Neural crest cell (in vitro differentiated cells): ENCODE data around the gene DTNBP1. TPM values are rescaled to one million over a fixed set of nuclear protein-coding genes. Genes with fewer than 3 reads are reported as not detected.

ENCODE experiments used
- DNase-seq: peaks from one replicate; pipeline ENCODE4 v3.0.0; 2021; ENCODE audit warnings: low read depth, mixed read lengths, low spot score
- H3K27ac Mint-ChIP-seq: one replicate; pipeline ENCODE4 v1.8.0; 2021; ENCODE audit warnings: mild to moderate bottlenecking, mixed read lengths; ENCODE audit not compliant: unreplicated experiment
- H3K27me3 Mint-ChIP-seq: 2 replicates; pipeline ENCODE4 v1.8.0; 2021; ENCODE audit warnings: low read depth, mild to moderate bottlenecking, mixed read lengths
- H3K36me3 Mint-ChIP-seq: 2 replicates; pipeline ENCODE4 v1.8.0; 2021; ENCODE audit warnings: low read depth, mild to moderate bottlenecking, mixed read lengths
- H3K4me1 Mint-ChIP-seq: 2 replicates; pipeline ENCODE4 v1.8.0; 2021; ENCODE audit warnings: mixed read lengths
- H3K4me3 Mint-ChIP-seq: one replicate; pipeline ENCODE4 v1.8.0; 2021; ENCODE audit warnings: mild to moderate bottlenecking, mixed read lengths
- H3K9me3 Mint-ChIP-seq: 2 replicates; pipeline ENCODE4 v1.8.0; 2021; ENCODE audit warnings: mixed read lengths
- total RNA-seq: library from RNA; stranded (reverse); gene quantifications from 2 replicates; pipeline ENCODE4 v1.2.1, GENCODE V29; 2021
- TF ChIP-seq, protein P1 (sequence below): fragments of 200-600 bp; sonication (generic); conservative IDR thresholded peaks from 2 replicates; pipeline ENCODE4 v1.5.0; 2021; ENCODE audit warnings: antibody characterized with exemption, mild to moderate bottlenecking

The DTNBP1 gene
- total RNA-seq, 1 donor from 2014 or later: 13.5 TPM

DNA sequence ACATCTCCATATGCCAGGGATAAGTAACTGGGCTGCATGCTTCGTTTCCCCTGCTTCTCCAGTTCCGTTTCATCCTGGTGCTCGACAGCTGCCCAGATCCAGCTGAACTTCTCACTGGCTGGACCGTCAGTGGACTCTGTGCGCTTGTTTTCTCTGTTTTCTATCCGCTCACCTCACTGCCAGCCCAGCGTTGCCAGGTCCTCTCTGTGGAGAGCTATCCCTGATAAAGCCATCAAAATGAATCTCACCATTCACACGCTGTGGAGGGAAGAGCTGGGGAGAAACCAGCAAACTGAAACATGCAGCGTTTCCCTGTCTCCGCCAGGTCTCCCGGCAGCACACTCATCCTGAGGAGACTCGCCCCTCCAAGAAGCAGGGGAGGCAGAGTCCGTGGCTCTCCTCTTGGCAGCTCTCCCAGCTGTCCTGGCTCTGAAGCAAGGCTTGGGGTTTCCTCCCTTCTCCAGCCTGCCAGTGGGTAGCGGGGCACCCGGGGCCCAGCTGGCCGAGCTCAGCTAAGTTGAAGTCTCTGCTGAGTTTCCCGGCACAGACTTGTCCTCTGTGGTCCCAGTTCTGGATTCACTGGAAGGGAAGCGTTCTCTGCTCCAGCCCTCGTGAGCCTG lies 160.9 kb downstream of the DTNBP1 start:
- peaks cover 11% of the 10 kb centered on the region for H3K36me3 Mint-ChIP-seq
- no peak overlapping the region for H3K27ac Mint-ChIP-seq
- no peaks in the 10 kb centered on the region for H3K9me3 Mint-ChIP-seq
- H3K4me1 Mint-ChIP-seq: peaks cover 14% of the 10 kb centered on the region
- no peaks in the 10 kb centered on the region for H3K27me3 Mint-ChIP-seq
- TF ChIP-seq, protein P1, sequence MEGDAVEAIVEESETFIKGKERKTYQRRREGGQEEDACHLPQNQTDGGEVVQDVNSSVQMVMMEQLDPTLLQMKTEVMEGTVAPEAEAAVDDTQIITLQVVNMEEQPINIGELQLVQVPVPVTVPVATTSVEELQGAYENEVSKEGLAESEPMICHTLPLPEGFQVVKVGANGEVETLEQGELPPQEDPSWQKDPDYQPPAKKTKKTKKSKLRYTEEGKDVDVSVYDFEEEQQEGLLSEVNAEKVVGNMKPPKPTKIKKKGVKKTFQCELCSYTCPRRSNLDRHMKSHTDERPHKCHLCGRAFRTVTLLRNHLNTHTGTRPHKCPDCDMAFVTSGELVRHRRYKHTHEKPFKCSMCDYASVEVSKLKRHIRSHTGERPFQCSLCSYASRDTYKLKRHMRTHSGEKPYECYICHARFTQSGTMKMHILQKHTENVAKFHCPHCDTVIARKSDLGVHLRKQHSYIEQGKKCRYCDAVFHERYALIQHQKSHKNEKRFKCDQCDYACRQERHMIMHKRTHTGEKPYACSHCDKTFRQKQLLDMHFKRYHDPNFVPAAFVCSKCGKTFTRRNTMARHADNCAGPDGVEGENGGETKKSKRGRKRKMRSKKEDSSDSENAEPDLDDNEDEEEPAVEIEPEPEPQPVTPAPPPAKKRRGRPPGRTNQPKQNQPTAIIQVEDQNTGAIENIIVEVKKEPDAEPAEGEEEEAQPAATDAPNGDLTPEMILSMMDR: no peak
- DNase-seq: no peak
- H3K4me3 Mint-ChIP-seq: no peak overlapping the region

- Mint-ChIP-seq H3K4me3 (no peak overlapping the region), H3K27ac (no peak overlapping the region)
Observed at GRCh38 chr6:15500901-15501825, 161.7 kb downstream of the DTNBP1 start.

DNA sequence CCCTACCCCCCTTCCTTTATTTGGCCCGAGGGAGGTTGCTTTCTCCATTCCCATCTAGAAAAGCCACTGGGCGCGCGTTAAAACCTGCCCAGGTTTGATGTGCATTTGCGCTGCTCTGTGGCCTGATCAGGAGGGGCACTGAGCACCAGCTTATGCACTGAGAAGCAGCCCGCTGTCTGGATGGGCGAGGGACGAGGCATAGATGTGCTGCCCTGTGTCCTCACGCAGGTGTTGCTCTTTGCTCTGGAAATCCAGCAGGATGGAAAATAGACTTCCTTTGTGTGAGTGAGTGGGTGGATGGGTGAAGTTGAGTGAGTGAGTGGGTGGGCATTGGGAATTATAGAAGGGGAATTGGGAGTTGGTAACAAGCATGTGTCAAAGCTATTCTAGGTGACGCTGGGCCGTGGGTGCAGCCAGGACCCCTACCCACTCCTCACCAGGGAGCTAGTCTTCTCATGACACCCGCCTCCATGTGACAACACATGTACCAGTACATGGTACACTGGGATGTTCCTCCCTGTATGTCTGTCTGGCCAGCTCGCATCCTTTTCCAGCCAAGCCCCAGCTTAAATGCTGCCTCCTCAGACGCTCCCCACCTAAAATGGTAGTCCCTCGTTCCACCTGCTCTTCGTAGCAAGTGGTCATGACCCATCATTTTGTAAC lies 162.6 kb downstream of the DTNBP1 start:
- no peaks in the 10 kb centered on the region for H3K9me3 Mint-ChIP-seq
- no peak for DNase-seq
- H3K27me3 Mint-ChIP-seq: no peaks in the 10 kb centered on the region
- peak overlapping the region; percentile 67 for H3K27ac Mint-ChIP-seq
- peaks cover 20% of the 10 kb centered on the region for H3K36me3 Mint-ChIP-seq
- H3K4me1 Mint-ChIP-seq: peaks cover 22% of the 10 kb centered on the region
- TF ChIP-seq, protein P1: no peak
- no peak overlapping the region for H3K4me3 Mint-ChIP-seq

More at GRCh38 chr6:15500901-15501825, 161.7 kb downstream of the DTNBP1 start:
- H3K36me3 Mint-ChIP-seq: peaks cover 12% of the 10 kb centered on the region
- no peaks in the 10 kb centered on the region for H3K27me3 Mint-ChIP-seq
- no peak for DNase-seq
- no peaks in the 10 kb centered on the region for H3K9me3 Mint-ChIP-seq
- TF ChIP-seq, protein P1: no peak
- peaks cover 14% of the 10 kb centered on the region for H3K4me1 Mint-ChIP-seq

DNA sequence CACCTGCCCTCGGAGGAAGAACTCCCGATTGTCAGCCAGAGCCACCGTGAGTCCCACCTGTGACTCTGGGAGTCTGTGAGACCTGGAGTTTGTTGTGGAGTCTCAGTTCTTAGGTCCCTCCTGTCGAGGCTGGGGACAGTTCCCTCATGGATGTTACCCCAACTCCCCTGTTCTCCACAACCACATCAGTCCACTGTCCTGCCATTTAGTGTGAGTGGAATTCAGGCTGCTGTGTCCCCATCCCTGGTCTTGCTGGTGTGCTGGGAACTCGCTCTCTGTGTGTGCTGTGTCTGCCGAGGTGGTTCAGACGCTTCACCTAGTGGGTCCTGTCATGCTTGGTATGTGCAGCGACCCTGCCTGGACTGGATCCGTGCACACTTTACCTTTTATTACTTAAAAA lies 163.2 kb downstream of the DTNBP1 start:
- H3K9me3 Mint-ChIP-seq: no peaks in the 10 kb centered on the region
- no peak for DNase-seq
- no peak overlapping the region for H3K4me3 Mint-ChIP-seq
- H3K27ac Mint-ChIP-seq: no peak overlapping the region
- H3K27me3 Mint-ChIP-seq: no peaks in the 10 kb centered on the region
- TF ChIP-seq, protein P1: no peak
- peaks cover 20% of the 10 kb centered on the region for H3K36me3 Mint-ChIP-seq
- H3K4me1 Mint-ChIP-seq: peaks cover 24% of the 10 kb centered on the region

GRCh38 chr6:15499125-15499524 lies 163.7 kb downstream of the DTNBP1 start:
- Mint-ChIP-seq H3K9me3 (no peaks in the 10 kb centered on the region), H3K27ac (no peak overlapping the region), H3K4me1 (peaks cover 24% of the 10 kb centered on the region), H3K4me3 (no peak overlapping the region), H3K27me3 (no peaks in the 10 kb centered on the region), H3K36me3 (peaks cover 20% of the 10 kb centered on the region)
- TF ChIP-seq, protein P1: no peak
- no peak for DNase-seq
